Chondrocyte (in vitro differentiated cells): ENCODE results near the gene PRPF19. TPM values are rescaled to one million over a fixed set of nuclear protein-coding genes. Genes with fewer than 3 reads are reported as not detected.

Experiments used
- DNase-seq: peaks from one replicate; pipeline ENCODE4 v3.0.0; 2021; ENCODE audit warnings: mixed read lengths, low spot score
- H3K27ac Mint-ChIP-seq: one replicate; pipeline ENCODE4 v1.8.0; 2021; ENCODE audit warnings: mild to moderate bottlenecking, moderate library complexity, mixed read lengths; ENCODE audit not compliant: unreplicated experiment
- H3K27me3 Mint-ChIP-seq: 2 replicates; pipeline ENCODE4 v1.8.0; 2021; ENCODE audit warnings: low read depth, mixed read lengths
- H3K36me3 Mint-ChIP-seq: 2 replicates; pipeline ENCODE4 v1.8.0; 2021; ENCODE audit warnings: low read depth, mixed read lengths
- H3K4me1 Mint-ChIP-seq: 2 replicates; pipeline ENCODE4 v1.8.0; 2021; ENCODE audit warnings: low read depth, mild to moderate bottlenecking, mixed read lengths
- H3K4me3 Mint-ChIP-seq: one replicate; pipeline ENCODE4 v1.8.0; 2021; ENCODE audit warnings: mild to moderate bottlenecking, moderate library complexity, mixed read lengths; ENCODE audit not compliant: unreplicated experiment
- H3K9me3 Mint-ChIP-seq: 2 replicates; pipeline ENCODE4 v1.8.0; 2021; ENCODE audit warnings: low read depth, mixed read lengths
- total RNA-seq: library from RNA; stranded (reverse); gene quantifications from 3 replicates; pipeline ENCODE4 v1.2.1, GENCODE V29; 2021
- TF ChIP-seq, protein P1 (sequence below): fragments of 200-600 bp; sonication (generic); IDR thresholded peaks from 2 replicates; pipeline ENCODE4 v1.5.0; 2021; ENCODE audit warnings: antibody characterized with exemption, mild to moderate bottlenecking, moderate library complexity

Gene PRPF19
- total RNA-seq, 1 donor from 2014 or later, result 51.3 TPM

DNA sequence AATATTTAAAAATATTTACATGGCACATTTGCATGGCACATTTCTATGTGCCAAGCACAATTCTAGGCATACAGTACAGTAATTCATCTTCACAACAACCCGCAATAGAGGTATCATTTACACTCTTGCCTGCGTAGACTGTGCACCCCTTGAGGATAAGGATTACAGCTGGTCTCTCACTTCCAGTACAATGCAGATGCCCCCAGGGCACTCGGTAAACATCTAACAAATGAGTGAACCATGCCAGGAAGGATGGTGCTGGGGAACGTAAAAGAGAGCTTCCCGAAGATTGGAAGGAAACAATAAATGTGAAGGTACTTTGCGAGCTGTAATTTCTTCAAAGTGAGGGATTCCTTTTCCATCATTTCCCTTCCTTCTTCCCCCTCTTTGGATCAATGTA is 1.3 kb downstream of the PRPF19 start:
- Mint-ChIP-seq H3K9me3 (no peaks in the 10 kb centered on the region), H3K27me3 (peaks cover 8% of the 10 kb centered on the region), H3K4me1 (peaks cover 27% of the 10 kb centered on the region), H3K36me3 (peaks cover 11% of the 10 kb centered on the region), H3K27ac (peak overlapping the region; percentile 87), H3K4me3 (peak overlapping the region; percentile 84)
- TF ChIP-seq, protein P1, sequence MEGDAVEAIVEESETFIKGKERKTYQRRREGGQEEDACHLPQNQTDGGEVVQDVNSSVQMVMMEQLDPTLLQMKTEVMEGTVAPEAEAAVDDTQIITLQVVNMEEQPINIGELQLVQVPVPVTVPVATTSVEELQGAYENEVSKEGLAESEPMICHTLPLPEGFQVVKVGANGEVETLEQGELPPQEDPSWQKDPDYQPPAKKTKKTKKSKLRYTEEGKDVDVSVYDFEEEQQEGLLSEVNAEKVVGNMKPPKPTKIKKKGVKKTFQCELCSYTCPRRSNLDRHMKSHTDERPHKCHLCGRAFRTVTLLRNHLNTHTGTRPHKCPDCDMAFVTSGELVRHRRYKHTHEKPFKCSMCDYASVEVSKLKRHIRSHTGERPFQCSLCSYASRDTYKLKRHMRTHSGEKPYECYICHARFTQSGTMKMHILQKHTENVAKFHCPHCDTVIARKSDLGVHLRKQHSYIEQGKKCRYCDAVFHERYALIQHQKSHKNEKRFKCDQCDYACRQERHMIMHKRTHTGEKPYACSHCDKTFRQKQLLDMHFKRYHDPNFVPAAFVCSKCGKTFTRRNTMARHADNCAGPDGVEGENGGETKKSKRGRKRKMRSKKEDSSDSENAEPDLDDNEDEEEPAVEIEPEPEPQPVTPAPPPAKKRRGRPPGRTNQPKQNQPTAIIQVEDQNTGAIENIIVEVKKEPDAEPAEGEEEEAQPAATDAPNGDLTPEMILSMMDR, result no peak
- no peak for DNase-seq

DNA sequence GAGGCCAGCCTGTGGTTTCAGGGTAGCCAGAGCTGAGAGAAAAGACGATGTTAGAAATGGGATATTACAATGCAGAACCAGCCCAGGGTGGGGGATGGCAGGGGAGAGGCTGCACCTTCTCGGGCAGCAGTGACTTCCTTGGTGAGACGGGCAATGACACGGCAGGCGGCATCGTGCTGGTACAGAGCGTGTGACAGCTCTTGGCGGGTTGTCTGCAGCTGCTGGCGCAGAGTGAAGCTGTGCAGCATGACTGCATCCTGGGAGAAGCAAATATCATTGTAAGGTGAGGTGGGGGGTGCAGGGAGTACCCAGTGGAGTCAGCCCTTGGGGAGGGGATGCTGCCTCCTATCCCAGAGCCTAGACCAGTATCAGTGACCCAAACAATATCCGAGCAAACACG is 3.8 kb downstream of the PRPF19 start:
- no peak for DNase-seq
- Mint-ChIP-seq H3K4me3 (no peak overlapping the region), H3K27ac (no peak overlapping the region), H3K36me3 (peaks cover 22% of the 10 kb centered on the region), H3K4me1 (peaks cover 27% of the 10 kb centered on the region), H3K9me3 (no peaks in the 10 kb centered on the region), H3K27me3 (no peaks in the 10 kb centered on the region)
- TF ChIP-seq, protein P1, result no peak

DNA sequence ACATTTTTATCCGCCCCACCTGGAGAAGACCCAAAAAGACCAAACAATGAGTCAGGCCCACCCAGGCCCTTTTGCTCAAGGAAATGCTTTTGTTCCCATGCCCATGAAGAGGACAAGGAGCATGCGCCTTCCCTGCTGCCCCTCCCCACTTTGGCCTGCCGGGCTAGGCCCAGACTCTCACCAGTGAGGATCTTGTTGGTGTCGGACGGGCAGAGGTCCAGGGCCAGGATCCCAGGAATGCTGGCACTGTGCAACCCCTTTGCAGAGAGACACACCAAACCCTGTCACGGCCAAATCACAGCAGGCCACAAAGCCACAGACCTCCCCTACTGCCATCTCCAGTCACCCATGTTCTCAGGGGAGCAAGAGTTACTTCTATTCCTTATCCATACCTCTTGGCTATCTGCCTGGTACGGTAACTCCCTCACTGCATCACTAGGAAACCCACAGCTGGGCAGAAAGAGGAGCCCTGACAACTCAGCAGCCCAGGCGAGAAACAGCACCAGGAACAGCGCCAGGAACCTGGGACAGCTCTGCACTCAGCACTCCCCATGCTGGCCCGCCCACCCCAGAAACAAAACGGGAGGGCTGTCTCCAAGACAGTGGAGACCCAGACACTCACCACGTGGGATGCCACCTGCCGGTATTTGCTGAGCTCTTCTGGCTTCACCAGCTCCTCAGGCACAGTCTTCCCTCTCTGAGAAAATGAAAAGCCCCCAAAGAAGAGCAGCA is 5.5 kb downstream of the PRPF19 start:
- Mint-ChIP-seq H3K36me3 (peaks cover 27% of the 10 kb centered on the region), H3K27ac (no peak overlapping the region), H3K4me1 (peaks cover 20% of the 10 kb centered on the region), H3K4me3 (no peak overlapping the region), H3K9me3 (no peaks in the 10 kb centered on the region), H3K27me3 (no peaks in the 10 kb centered on the region)
- no peak for DNase-seq
- TF ChIP-seq, protein P1, result no peak

DNA sequence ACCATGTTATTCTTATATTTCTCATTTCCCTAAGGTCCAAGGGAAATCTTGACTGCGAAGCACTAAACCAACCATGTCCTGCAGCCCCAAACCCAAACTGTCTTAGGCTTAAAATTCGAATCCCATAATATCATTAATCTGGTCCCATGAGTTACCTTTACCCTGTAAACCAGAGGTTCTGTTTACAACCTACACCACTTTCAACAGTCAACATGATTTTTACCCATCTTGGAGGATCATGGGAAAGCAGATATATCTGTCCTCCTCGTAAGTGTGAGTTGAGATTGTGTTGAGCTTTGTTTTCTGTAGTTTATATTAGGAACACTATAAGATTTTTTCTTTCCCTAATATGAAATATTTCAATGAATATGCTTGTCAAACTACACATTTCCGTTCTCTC is 6.4 kb downstream of the PRPF19 start:
- DNase-seq, result no peak
- Mint-ChIP-seq H3K27ac (peak overlapping the region; percentile 9), H3K36me3 (peaks cover 32% of the 10 kb centered on the region)

DNA sequence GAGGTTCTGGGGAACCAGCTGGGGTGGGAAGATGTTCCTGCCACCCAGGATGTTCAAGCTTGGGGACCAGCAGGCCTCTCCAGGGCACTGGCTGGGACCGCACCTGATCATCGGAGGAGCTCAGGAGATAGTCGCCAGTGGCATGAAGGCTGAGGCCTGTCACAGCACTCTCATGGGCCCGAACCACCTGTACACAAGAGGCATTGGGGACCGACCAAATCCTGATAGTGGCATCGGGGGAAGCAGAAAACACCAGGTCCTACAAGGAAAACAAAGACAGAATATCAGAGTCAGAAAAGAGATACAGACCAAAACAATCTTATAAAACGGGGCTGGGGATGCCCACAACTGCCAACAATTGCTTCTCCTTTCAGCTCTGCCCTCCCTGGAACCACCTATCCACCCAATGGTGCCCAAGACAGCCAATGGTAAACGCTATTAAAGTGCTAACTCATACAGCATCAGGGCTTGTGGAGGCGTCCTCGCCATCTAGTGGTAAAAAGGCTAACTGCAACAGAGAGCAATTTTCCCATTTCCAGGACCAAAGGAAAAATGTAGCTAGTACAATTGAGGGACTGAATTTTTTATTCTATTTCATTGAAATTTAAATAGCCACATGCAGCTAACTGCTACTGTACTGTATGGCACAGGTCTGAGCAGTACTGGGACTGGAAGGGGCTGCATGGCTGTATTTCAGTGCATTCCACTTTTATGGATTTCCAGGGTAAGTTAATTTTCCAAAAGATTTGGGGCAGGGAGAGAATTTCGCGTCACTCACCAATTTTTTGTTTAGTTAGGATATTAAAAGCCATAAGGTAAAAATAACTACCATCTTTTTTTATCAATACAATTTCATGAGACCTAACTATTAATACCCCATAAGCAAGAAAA is 7.1 kb downstream of the PRPF19 start:
- no peak overlapping the region for H3K4me3 Mint-ChIP-seq
- no peaks in the 10 kb centered on the region for H3K9me3 Mint-ChIP-seq
- H3K27ac Mint-ChIP-seq, result peak overlapping the region; percentile 49
- peaks cover 4% of the 10 kb centered on the region for H3K4me1 Mint-ChIP-seq
- TF ChIP-seq, protein P1, result peak; percentile 94
- no peaks in the 10 kb centered on the region for H3K27me3 Mint-ChIP-seq
- no peak for DNase-seq
- peaks cover 35% of the 10 kb centered on the region for H3K36me3 Mint-ChIP-seq

More for the DNA sequence above, 6.4 kb downstream of the PRPF19 start:
- Mint-ChIP-seq H3K4me3 (no peak overlapping the region), H3K9me3 (no peaks in the 10 kb centered on the region), H3K4me1 (peaks cover 11% of the 10 kb centered on the region), H3K27me3 (no peaks in the 10 kb centered on the region)
- TF ChIP-seq, protein P1, result no peak
